Ovary (tissue), 3 donors: Measurements from ENCODE around the gene PABPN1.

Experiments used
- EP300 ChIP-seq: sonication (generic); formaldehyde crosslinking; IDR thresholded peaks from one replicate; pipeline ENCODE4 v1.6.1; 2017; ENCODE audit warnings: antibody characterized with exemption
- POLR2A ChIP-seq: fragments of 450-650 bp; IDR thresholded peaks from one replicate; pipeline ENCODE4 v1.6.1; 2017; ENCODE audit warnings: antibody characterized with exemption, mild to moderate bottlenecking, moderate library complexity
- TF ChIP-seq, protein P1 (sequence below), 3 donors: fragments of 450-650 bp in 2 of 3; fragments of 200-600 bp in 1 of 3; IDR thresholded peaks; one replicate each; pipeline versions ENCODE4 v1.5.1 to v1.8.0; 2016 to 2022; ENCODE audit warnings: antibody characterized with exemption in 3 of 3, mild to moderate bottlenecking in 1 of 3
- donor health status: DM: no; HTN: no; CAD: no.

DNA sequence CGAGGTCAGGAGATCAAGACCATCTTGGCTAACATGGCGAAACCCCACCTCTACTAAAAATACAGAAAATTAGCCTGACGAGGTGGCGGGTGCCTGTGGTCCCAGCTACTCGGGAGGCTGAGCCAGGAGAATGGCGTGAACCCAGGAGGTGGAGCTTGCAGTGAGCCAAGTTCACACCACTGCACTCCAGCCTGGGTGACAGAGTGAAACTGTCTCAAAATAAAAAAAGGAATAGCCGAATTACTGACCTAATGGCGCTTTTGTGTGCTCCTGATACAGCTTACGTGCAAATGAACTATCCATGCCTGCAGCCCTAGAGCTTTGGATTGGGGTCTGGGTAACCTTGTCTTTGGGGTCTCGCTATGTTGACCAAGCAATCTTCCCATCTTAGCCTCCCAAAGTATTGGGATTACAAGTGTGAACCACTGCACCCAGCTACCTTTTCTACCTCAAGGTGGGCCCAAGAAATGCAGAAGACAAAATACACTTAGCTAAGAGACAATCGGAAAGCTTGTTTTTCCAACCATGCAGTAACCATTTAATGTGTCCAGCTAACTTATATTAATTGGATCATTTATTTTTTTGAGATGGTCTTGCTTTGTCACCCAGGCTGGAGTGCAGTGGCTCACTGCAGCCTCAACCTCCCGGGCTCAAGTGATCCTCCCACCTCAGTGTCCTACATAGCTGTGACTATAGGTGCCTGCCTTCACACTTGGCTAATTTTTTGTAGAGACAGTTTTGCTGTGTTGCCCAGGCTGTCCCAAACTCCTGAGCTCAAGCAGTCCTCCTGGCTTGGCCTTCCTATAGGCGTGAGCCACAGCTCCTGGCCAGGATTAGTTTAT lies 5.5 kb downstream of the PABPN1 start:
- TF ChIP-seq POLR2A, result no peak
- TF ChIP-seq, protein P1, sequence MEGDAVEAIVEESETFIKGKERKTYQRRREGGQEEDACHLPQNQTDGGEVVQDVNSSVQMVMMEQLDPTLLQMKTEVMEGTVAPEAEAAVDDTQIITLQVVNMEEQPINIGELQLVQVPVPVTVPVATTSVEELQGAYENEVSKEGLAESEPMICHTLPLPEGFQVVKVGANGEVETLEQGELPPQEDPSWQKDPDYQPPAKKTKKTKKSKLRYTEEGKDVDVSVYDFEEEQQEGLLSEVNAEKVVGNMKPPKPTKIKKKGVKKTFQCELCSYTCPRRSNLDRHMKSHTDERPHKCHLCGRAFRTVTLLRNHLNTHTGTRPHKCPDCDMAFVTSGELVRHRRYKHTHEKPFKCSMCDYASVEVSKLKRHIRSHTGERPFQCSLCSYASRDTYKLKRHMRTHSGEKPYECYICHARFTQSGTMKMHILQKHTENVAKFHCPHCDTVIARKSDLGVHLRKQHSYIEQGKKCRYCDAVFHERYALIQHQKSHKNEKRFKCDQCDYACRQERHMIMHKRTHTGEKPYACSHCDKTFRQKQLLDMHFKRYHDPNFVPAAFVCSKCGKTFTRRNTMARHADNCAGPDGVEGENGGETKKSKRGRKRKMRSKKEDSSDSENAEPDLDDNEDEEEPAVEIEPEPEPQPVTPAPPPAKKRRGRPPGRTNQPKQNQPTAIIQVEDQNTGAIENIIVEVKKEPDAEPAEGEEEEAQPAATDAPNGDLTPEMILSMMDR (IDR thresholded peaks at IDR 0.05), result no peak
- TF ChIP-seq EP300, result no peak
